GM23338 (cell line): ENCODE results near the gene KCNK16. TPM values are rescaled to one million over a fixed set of nuclear protein-coding genes. Genes with fewer than 3 reads are reported as not detected.
A peak's percentile ranks its signal among the peaks of the same experiment; 100 is the strongest.

Experiments
- ATAC-seq: fragments of 200-7000 bp; cut with Tn5 transposase; 3 replicates; pipeline ENCODE4 v1.9.1; 2020
- DNase-seq: peaks from one replicate; pipeline ENCODE4 v3.0.0-alpha.2; 2015; ENCODE audit warnings: low spot score
- H2AFZ ChIP-seq: fragments of 200-600 bp; sonication (generic); 2 replicates; pipeline ENCODE4 v1.8.0; 2016; ENCODE audit warnings: antibody characterized with exemption, mild to moderate bottlenecking, moderate library complexity
- H3F3A ChIP-seq: fragments of 200-600 bp; sonication (generic); replicated peaks from 2 replicates; pipeline ENCODE4 v1.8.0; 2017; ENCODE audit warnings: antibody characterized with exemption, mixed run types, low read depth
- H3K27ac ChIP-seq: fragments of 200-600 bp; sonication (generic); 2 replicates; pipeline ENCODE4 v1.6.1; 2016; ENCODE audit warnings: low read depth
- H3K27me3 ChIP-seq: fragments of 200-600 bp; sonication (generic); 2 replicates; pipeline ENCODE4 v1.8.0; 2016; ENCODE audit warnings: mild to moderate bottlenecking, mixed run types, moderate library complexity; ENCODE audit not compliant: insufficient read depth
- H3K36me3 ChIP-seq: fragments of 200-600 bp; sonication (generic); 2 replicates; pipeline ENCODE4 v1.8.0; 2016; ENCODE audit warnings: mild to moderate bottlenecking; ENCODE audit not compliant: insufficient read depth
- H3K4me1 ChIP-seq: fragments of 200-600 bp; sonication (generic); 2 replicates; pipeline ENCODE4 v1.8.0; 2016; ENCODE audit warnings: mild to moderate bottlenecking, moderate library complexity; ENCODE audit not compliant: insufficient read depth
- H3K4me2 ChIP-seq: fragments of 200-600 bp; sonication (generic); 2 replicates; pipeline ENCODE4 v1.7.1; 2017; ENCODE audit warnings: mixed run types
- H3K4me3 ChIP-seq: fragments of 200-600 bp; sonication (generic); 2 replicates; pipeline ENCODE4 v1.6.1; 2016; ENCODE audit warnings: mixed run types
- H3K79me2 ChIP-seq: fragments of 200-600 bp; sonication (generic); replicated peaks from 2 replicates; pipeline ENCODE4 v1.8.0; 2017; ENCODE audit warnings: mild to moderate bottlenecking; ENCODE audit not compliant: insufficient read depth
- H3K9me2 ChIP-seq: fragments of 200-600 bp; sonication (generic); 2 replicates; pipeline ENCODE4 v1.8.0; 2017; ENCODE audit not compliant: insufficient read depth
- H4K20me1 ChIP-seq: fragments of 200-600 bp; sonication (generic); replicated peaks from 2 replicates; pipeline ENCODE4 v1.8.0; 2017; ENCODE audit warnings: mild to moderate bottlenecking; ENCODE audit not compliant: insufficient read depth
- H3K27ac Mint-ChIP-seq: 2 replicates; pipeline ENCODE4 v1.8.0; 2020; ENCODE audit warnings: inconsistent platforms, mild to moderate bottlenecking, moderate library complexity, mixed read lengths
- H3K27me3 Mint-ChIP-seq: 3 replicates; pipeline ENCODE4 v1.8.0; 2022; ENCODE audit warnings: low read depth, mild to moderate bottlenecking, moderate library complexity, mixed read lengths, inconsistent platforms; ENCODE audit not compliant: insufficient read depth, poor library complexity
- H3K36me3 Mint-ChIP-seq: 3 replicates; pipeline ENCODE4 v1.8.0; 2021; ENCODE audit warnings: low read depth, mild to moderate bottlenecking, inconsistent platforms, moderate library complexity, mixed read lengths
- H3K4me1 Mint-ChIP-seq: 3 replicates; pipeline ENCODE4 v1.8.0; 2020; ENCODE audit warnings: mild to moderate bottlenecking, inconsistent platforms, mixed read lengths
- H3K4me3 Mint-ChIP-seq: 3 replicates; pipeline ENCODE4 v1.8.0; 2021; ENCODE audit warnings: moderate library complexity, mild to moderate bottlenecking, inconsistent platforms, mixed read lengths
- H3K9me3 Mint-ChIP-seq: 3 replicates; pipeline ENCODE4 v1.8.0; 2020; ENCODE audit warnings: moderate library complexity, mild to moderate bottlenecking, inconsistent platforms, mixed read lengths
- ETS1 ChIP-seq: IDR thresholded peaks from 2 replicates; pipeline ENCODE4 v1.6.1; 2016; ENCODE audit warnings: antibody characterized with exemption
- EZH2 ChIP-seq: fragments of 200-600 bp; sonication (generic); IDR thresholded peaks from one replicate; pipeline ENCODE4 v1.8.0; 2017; ENCODE audit warnings: antibody characterized with exemption, mild to moderate bottlenecking, low read depth; ENCODE audit not compliant: unreplicated experiment
- EZH2phosphoT487 ChIP-seq: fragments of 200-600 bp; sonication (generic); IDR thresholded peaks from one replicate; pipeline ENCODE4 v1.8.1; 2018; ENCODE audit warnings: antibody characterized with exemption; ENCODE audit not compliant: unreplicated experiment
- NANOG ChIP-seq: IDR thresholded peaks from 2 replicates; pipeline ENCODE4 v1.6.1; 2016; ENCODE audit warnings: antibody characterized with exemption, borderline replicate concordance
- REST ChIP-seq: IDR thresholded peaks from one replicate; pipeline ENCODE4 v1.6.1; 2018; ENCODE audit warnings: antibody characterized with exemption; ENCODE audit not compliant: unreplicated experiment
- STAT1 ChIP-seq: IDR thresholded peaks from one replicate; pipeline ENCODE4 v1.6.1; 2016; ENCODE audit warnings: antibody characterized with exemption; ENCODE audit not compliant: unreplicated experiment
- ZNF114 ChIP-seq: fragments of 250-450 bp; sonication (Bioruptor Pico); IDR thresholded peaks from 2 replicates; pipeline ENCODE4 v1.5.0; 2020; ENCODE audit warnings: mild to moderate bottlenecking, moderate library complexity
- polyA plus RNA-seq: library from polyadenylated mRNA; unstranded; fragments of >200 nt; fragmentation: Nextera tagmentation; extraction: Ambion mirVana; gene quantifications from 2 replicates; pipeline ENCODE4 v1.2.1, GENCODE V29; 2016
- total RNA-seq: library from RNA; depleted of rRNA; stranded (reverse); fragments of >200 nt; shearing (Covaris generic); gene quantifications from 2 replicates; pipeline ENCODE4 v1.2.3, GENCODE V29; 2014
- TF ChIP-seq, protein P1 (sequence below), 2 experiments: fragments of 200-600 bp in 1 of 2; sonication (generic) in 1 of 2; conservative IDR thresholded peaks; 2 replicates each; pipeline versions ENCODE4 v1.5.1 to v1.6.1; 2016 to 2017; ENCODE audit warnings: antibody characterized with exemption in 2 of 2, low read depth in 2 of 2, mild to moderate bottlenecking in 2 of 2, moderate library complexity in 1 of 2

The KCNK16 gene
- total and polyA plus RNA-seq, 2 experiments from 2014 or later = not detected

DNA sequence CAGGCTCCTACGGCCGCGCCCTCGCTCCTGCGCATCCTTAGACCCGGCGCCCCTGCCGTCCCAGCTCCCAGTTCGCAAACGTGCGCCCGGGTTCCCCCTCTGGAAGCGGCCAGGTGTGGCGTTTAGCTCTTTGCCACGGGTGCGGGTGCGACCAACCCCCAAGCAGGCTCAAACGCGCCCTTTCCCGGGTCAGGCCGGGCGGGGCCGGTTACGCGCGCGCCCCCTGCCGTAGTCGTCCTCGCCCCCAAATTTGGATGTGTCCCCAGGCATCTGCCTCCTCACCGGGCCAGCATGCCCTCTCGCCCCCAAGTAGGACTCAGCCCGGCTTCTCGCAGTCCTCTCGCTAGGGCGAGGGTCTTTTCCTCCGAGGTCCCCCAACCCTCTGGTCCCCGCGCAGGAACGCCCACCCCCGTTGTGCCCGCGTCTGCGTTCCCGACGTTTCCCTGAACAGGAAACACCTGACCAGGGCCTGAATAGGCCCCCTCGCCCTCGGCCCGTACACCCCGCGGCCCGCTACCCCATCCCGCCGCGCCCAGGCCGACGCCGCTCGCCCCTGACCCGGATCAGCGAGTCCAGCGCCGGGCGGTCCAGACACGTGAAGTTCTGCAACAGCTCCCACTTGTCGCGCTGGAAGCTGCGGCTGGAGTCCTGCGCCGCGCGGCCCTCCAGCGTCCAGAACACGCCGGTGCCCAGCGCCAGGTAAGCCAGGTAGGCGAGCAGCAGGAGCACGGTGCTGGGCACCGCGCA, 8.8 kb downstream of the KCNK16 start:
- Mint-ChIP-seq H3K9me3 (no peaks in the 10 kb centered on the region), H3K36me3 (no peaks in the 10 kb centered on the region), H3K27ac (no peak overlapping the region), H3K27me3 (peaks cover 58% of the 10 kb centered on the region), H3K4me3 (peak overlapping the region; percentile 73), H3K4me1 (peaks cover 4% of the 10 kb centered on the region; the same call in 2 of the 3 replicates)
- DNase-seq (peak; percentile 83), ATAC-seq (peak; percentile 69)
- Histone ChIP-seq H4K20me1 (no peaks in the 10 kb centered on the region), H2AFZ (peak overlapping the region; percentile 98), H3K27me3 (peaks cover 52% of the 10 kb centered on the region), H3K4me2 (peak overlapping the region; percentile 93), H3K27ac (no peak overlapping the region), H3F3A (no peaks in the 10 kb centered on the region), H3K4me3 (peak overlapping the region; percentile 77), H3K79me2 (no peaks in the 10 kb centered on the region), H3K4me1 (peaks cover 6% of the 10 kb centered on the region; the same call in 1 of the 2 replicates), H3K36me3 (no peaks in the 10 kb centered on the region), H3K9me2 (peaks cover 5% of the 10 kb centered on the region; the same call in 1 of the 2 replicates)
- TF ChIP-seq, protein P1, sequence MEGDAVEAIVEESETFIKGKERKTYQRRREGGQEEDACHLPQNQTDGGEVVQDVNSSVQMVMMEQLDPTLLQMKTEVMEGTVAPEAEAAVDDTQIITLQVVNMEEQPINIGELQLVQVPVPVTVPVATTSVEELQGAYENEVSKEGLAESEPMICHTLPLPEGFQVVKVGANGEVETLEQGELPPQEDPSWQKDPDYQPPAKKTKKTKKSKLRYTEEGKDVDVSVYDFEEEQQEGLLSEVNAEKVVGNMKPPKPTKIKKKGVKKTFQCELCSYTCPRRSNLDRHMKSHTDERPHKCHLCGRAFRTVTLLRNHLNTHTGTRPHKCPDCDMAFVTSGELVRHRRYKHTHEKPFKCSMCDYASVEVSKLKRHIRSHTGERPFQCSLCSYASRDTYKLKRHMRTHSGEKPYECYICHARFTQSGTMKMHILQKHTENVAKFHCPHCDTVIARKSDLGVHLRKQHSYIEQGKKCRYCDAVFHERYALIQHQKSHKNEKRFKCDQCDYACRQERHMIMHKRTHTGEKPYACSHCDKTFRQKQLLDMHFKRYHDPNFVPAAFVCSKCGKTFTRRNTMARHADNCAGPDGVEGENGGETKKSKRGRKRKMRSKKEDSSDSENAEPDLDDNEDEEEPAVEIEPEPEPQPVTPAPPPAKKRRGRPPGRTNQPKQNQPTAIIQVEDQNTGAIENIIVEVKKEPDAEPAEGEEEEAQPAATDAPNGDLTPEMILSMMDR (conservative IDR thresholded peaks at IDR 0.05; ENCODE audit: low read depth in 2 of 2) = peak in 1 of 2 experiments; percentile 34; a peak in 2 of 4 replicates
- TF ChIP-seq NANOG = no peak
- TF ChIP-seq EZH2 = peak; percentile 45

- peaks cover 52% of the 10 kb centered on the region for H3K27me3 ChIP-seq
These were observed 9.5 kb downstream of the KCNK16 start for GRCh38 chr6:39312912-39313525.

More at GRCh38 chr6:39312912-39313525, 9.5 kb downstream of the KCNK16 start:
- H3K9me3 Mint-ChIP-seq = no peaks in the 10 kb centered on the region
- DNase-seq (no peak), ATAC-seq (peak; percentile 24)
- H4K20me1 ChIP-seq = no peaks in the 10 kb centered on the region
- peak overlapping the region; percentile 77 for H3K4me3 ChIP-seq
- peaks cover 5% of the 10 kb centered on the region; the same call in 1 of the 2 replicates for H3K9me2 ChIP-seq
- H3K4me1 Mint-ChIP-seq = peaks cover 4% of the 10 kb centered on the region; the same call in 2 of the 3 replicates
- H3K36me3 Mint-ChIP-seq = no peaks in the 10 kb centered on the region
- TF ChIP-seq ZNF114 (CRISPR knock-in tag) (no peak), EZH2phosphoT487 (no peak), STAT1 (no peak), ETS1 (no peak), EZH2 (peak; percentile 67), REST (no peak)
- H3K79me2 ChIP-seq = no peaks in the 10 kb centered on the region
- H3K27me3 Mint-ChIP-seq = peaks cover 58% of the 10 kb centered on the region
- peak overlapping the region; percentile 73 for H3K4me3 Mint-ChIP-seq
- peak overlapping the region; percentile 98 for H2AFZ ChIP-seq
- H3K27ac Mint-ChIP-seq = no peak overlapping the region
- H3K4me1 ChIP-seq = peaks cover 6% of the 10 kb centered on the region; the same call in 1 of the 2 replicates
- H3K4me2 ChIP-seq = peak overlapping the region; percentile 93
- no peaks in the 10 kb centered on the region for H3F3A ChIP-seq
- no peaks in the 10 kb centered on the region for H3K36me3 ChIP-seq
- no peak overlapping the region for H3K27ac ChIP-seq
